SK-N-SH (cell line): ENCODE measurements around the gene TBXAS1.

Source experiments
- ELF1 ChIP-seq: IDR thresholded peaks from 2 replicates; pipeline ENCODE4 v1.4.0; 2012
- EP300 ChIP-seq, 2 experiments: IDR thresholded peaks; 2 replicates each; pipeline versions ENCODE4 v1.4.0 to v1.6.1; 2012; ENCODE audit warnings: borderline replicate concordance in 1 of 2, low read depth in 1 of 2, low read length in 1 of 2
- EZH2phosphoT487 ChIP-seq: fragments of 200-600 bp; sonication (generic); IDR thresholded peaks from 2 replicates; pipeline ENCODE4 v1.6.1; 2017; ENCODE audit warnings: low read depth, mixed run types, mild to moderate bottlenecking, antibody characterized with exemption, moderate library complexity, borderline replicate concordance
- FOXM1 ChIP-seq: IDR thresholded peaks from 2 replicates; pipeline ENCODE4 v1.4.0; 2012; ENCODE audit warnings: low read depth, mild to moderate bottlenecking
- GABPA ChIP-seq: IDR thresholded peaks from 2 replicates; pipeline ENCODE4 v1.4.0; 2012; ENCODE audit warnings: low read depth, mild to moderate bottlenecking
- NFIC ChIP-seq: IDR thresholded peaks from 2 replicates; pipeline ENCODE4 v1.4.0; 2012; ENCODE audit warnings: borderline replicate concordance
- POLR2AphosphoS5 ChIP-seq: IDR thresholded peaks from 2 replicates; pipeline ENCODE4 v1.6.1; 2012; ENCODE audit warnings: low read depth, low read length
- SMC3 ChIP-seq: IDR thresholded peaks from 2 replicates; pipeline ENCODE4 v1.6.1; 2012; ENCODE audit warnings: low read depth, low read length, improper control_type of control experiment
- TCF12 ChIP-seq: IDR thresholded peaks from 2 replicates; pipeline ENCODE4 v1.4.0; 2012
- YY1 ChIP-seq: IDR thresholded peaks from 2 replicates; pipeline ENCODE4 v1.4.0; 2012; ENCODE audit warnings: low read depth, mild to moderate bottlenecking
- TF ChIP-seq, protein P1 (sequence below): IDR thresholded peaks from 2 replicates; pipeline ENCODE4 v1.4.0; 2012; ENCODE audit warnings: low read depth, borderline replicate concordance
- TF ChIP-seq, protein P2 (sequence below): fragments of 200-600 bp; sonication (generic); IDR thresholded peaks from 2 replicates; pipeline ENCODE4 v1.6.1; 2017; ENCODE audit warnings: antibody characterized with exemption, mild to moderate bottlenecking, moderate library complexity
- TF ChIP-seq, protein P3 (sequence below): fragments of 150-350 bp; IDR thresholded peaks from 2 replicates; pipeline ENCODE4 v1.6.1; 2017; ENCODE audit warnings: antibody characterized with exemption, low read length, low read depth, borderline replicate concordance
- TF ChIP-seq, protein P4 (sequence below): IDR thresholded peaks from 2 replicates; pipeline ENCODE4 v1.4.0; 2012; ENCODE audit warnings: low read depth

DNA sequence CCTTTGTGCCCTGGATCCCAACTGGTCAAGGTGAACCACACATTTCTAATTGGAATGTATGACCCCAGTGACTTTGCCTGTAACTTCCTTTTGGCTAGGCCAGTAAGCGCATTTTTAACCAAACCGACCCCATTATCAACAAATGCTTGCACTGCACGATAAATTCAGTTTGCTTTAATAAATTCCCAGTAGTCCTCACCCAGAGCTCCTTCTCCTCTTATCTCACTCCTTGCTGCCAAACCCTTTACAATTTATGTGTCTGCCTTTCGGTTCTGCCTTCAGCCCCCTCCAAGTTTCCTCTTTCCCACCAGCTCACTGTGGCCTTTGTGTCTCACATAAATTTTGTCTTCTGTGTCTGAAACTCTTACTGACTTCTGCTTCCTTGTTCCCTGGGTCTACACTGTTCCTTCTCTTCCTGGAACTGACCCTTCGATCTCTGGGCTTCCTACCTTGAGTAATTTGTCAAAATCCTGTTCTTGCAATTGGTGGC lies 59.0 kb downstream of the TBXAS1 start:
- TF ChIP-seq, protein P1, sequence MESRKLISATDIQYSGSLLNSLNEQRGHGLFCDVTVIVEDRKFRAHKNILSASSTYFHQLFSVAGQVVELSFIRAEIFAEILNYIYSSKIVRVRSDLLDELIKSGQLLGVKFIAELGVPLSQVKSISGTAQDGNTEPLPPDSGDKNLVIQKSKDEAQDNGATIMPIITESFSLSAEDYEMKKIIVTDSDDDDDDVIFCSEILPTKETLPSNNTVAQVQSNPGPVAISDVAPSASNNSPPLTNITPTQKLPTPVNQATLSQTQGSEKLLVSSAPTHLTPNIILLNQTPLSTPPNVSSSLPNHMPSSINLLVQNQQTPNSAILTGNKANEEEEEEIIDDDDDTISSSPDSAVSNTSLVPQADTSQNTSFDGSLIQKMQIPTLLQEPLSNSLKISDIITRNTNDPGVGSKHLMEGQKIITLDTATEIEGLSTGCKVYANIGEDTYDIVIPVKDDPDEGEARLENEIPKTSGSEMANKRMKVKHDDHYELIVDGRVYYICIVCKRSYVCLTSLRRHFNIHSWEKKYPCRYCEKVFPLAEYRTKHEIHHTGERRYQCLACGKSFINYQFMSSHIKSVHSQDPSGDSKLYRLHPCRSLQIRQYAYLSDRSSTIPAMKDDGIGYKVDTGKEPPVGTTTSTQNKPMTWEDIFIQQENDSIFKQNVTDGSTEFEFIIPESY, result no peak
- TF ChIP-seq EZH2phosphoT487 (no peak), GABPA (no peak), FOXM1 (no peak), EP300 (IDR thresholded peaks at IDR 0.05; ENCODE audit: borderline replicate concordance in 1 of 2, low read depth in 1 of 2, low read length in 1 of 2) (no peak), SMC3 (no peak), NFIC (no peak), TCF12 (no peak), ELF1 (no peak), YY1 (no peak), POLR2AphosphoS5 (no peak)
- TF ChIP-seq, protein P2, sequence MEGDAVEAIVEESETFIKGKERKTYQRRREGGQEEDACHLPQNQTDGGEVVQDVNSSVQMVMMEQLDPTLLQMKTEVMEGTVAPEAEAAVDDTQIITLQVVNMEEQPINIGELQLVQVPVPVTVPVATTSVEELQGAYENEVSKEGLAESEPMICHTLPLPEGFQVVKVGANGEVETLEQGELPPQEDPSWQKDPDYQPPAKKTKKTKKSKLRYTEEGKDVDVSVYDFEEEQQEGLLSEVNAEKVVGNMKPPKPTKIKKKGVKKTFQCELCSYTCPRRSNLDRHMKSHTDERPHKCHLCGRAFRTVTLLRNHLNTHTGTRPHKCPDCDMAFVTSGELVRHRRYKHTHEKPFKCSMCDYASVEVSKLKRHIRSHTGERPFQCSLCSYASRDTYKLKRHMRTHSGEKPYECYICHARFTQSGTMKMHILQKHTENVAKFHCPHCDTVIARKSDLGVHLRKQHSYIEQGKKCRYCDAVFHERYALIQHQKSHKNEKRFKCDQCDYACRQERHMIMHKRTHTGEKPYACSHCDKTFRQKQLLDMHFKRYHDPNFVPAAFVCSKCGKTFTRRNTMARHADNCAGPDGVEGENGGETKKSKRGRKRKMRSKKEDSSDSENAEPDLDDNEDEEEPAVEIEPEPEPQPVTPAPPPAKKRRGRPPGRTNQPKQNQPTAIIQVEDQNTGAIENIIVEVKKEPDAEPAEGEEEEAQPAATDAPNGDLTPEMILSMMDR, result no peak
- TF ChIP-seq, protein P3, sequence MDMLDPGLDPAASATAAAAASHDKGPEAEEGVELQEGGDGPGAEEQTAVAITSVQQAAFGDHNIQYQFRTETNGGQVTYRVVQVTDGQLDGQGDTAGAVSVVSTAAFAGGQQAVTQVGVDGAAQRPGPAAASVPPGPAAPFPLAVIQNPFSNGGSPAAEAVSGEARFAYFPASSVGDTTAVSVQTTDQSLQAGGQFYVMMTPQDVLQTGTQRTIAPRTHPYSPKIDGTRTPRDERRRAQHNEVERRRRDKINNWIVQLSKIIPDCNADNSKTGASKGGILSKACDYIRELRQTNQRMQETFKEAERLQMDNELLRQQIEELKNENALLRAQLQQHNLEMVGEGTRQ, result no peak
- TF ChIP-seq, protein P4, sequence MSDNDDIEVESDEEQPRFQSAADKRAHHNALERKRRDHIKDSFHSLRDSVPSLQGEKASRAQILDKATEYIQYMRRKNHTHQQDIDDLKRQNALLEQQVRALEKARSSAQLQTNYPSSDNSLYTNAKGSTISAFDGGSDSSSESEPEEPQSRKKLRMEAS, result no peak
